ENCODE results near the gene NCOA3. TPM values are rescaled to one million over a fixed set of nuclear protein-coding genes. Genes with fewer than 3 reads are reported as not detected.

The NCOA3 gene
- polyA plus RNA-seq, 3 donors = 13.5 to 21.8 (median 21.3) TPM

GRCh38 chr20:47682916-47683315 is 181.2 kb downstream of the NCOA3 start:
- no peak overlapping the region for H3K27ac ChIP-seq (ENCODE audit: low read depth in 1 of 2, low read length in 2 of 2)
- Mint-ChIP-seq H3K9me3 (peaks cover 0 to 2% (median 0%) of the 10 kb centered on the region in 7 donors), H3K4me3 (no peak overlapping the region), H3K4me1 (no peaks in the 10 kb centered on the region), H3K27ac (no peak overlapping the region), H3K36me3 (peaks cover 95 to 99% of the 10 kb centered on the region in 2 donors), H3K27me3 (ENCODE audit: low read depth in 3 of 3) (peaks cover 0 to 4% (median 1%) of the 10 kb centered on the region in 3 donors)
- peaks cover 100% of the 10 kb centered on the region for H4K20me1 ChIP-seq (ENCODE audit: insufficient read depth, low read length)
- no peaks in the 10 kb centered on the region for H3K27me3 ChIP-seq (ENCODE audit: control insufficient read depth in 2 of 2, insufficient read depth in 2 of 2, low read length in 2 of 2)
- WGBS (ENCODE audit: insufficient coverage) = 97% methylated on average over 19 of the region's 19 CpGs
- intact Hi-C loops (cut with micrococcal nuclease) = no loop called here
- no peak for TF ChIP-seq CTCF (IDR thresholded peaks at IDR 0.05)
- H3K9me3 ChIP-seq (replicated peaks in 1 of 2; ENCODE audit: control insufficient read depth in 1 of 2, insufficient read depth in 1 of 2, low read length in 2 of 2) = no peaks in the 10 kb centered on the region
- H3K4me2 ChIP-seq (replicated peaks; ENCODE audit: extremely low read depth, low read length, poor library complexity, severe bottlenecking) = no peak overlapping the region
- H3K4me3 ChIP-seq (replicated peaks in 1 of 3; ENCODE audit: low read depth in 2 of 3, low read length in 3 of 3) = no peak overlapping the region
- peaks cover 82 to 100% of the 10 kb centered on the region in 2 donors for H3K36me3 ChIP-seq (replicated peaks in 1 of 2; ENCODE audit: control insufficient read depth in 1 of 2, insufficient read depth in 2 of 2, low read length in 2 of 2)
- H2AFZ ChIP-seq (ENCODE audit: insufficient read depth, low read depth, low read length, poor library complexity, severe bottlenecking) = no peak overlapping the region
- H3K9ac ChIP-seq (ENCODE audit: insufficient read depth, low read length, poor library complexity, severe bottlenecking) = no peak overlapping the region
- no peak for DNase-seq
- H3K4me1 ChIP-seq (ENCODE audit: control insufficient read depth in 1 of 2, insufficient read depth in 2 of 2, low read length in 2 of 2) = no peaks in the 10 kb centered on the region
- H3K79me2 ChIP-seq (ENCODE audit: insufficient read depth, low read length) = no peaks in the 10 kb centered on the region

GRCh38 chr20:47684306-47685080 is 182.8 kb downstream of the NCOA3 start:
- Mint-ChIP-seq H3K27me3 (ENCODE audit: low read depth in 3 of 3) (peaks cover 0 to 2% (median 1%) of the 10 kb centered on the region in 3 donors), H3K36me3 (peaks cover 97 to 99% of the 10 kb centered on the region in 2 donors), H3K9me3 (peaks cover 0 to 2% (median 0%) of the 10 kb centered on the region in 7 donors), H3K4me3 (no peak overlapping the region), H3K4me1 (no peaks in the 10 kb centered on the region), H3K27ac (no peak overlapping the region)
- intact Hi-C loops (cut with micrococcal nuclease) = no loop called here
- Histone ChIP-seq H3K4me2 (replicated peaks; ENCODE audit: extremely low read depth, low read length, poor library complexity, severe bottlenecking) (no peak overlapping the region), H3K4me3 (replicated peaks in 1 of 3; ENCODE audit: low read depth in 2 of 3, low read length in 3 of 3) (no peak overlapping the region), H3K27ac (ENCODE audit: low read depth in 1 of 2, low read length in 2 of 2) (no peak overlapping the region), H3K4me1 (ENCODE audit: control insufficient read depth in 1 of 2, insufficient read depth in 2 of 2, low read length in 2 of 2) (no peaks in the 10 kb centered on the region), H4K20me1 (ENCODE audit: insufficient read depth, low read length) (peaks cover 100% of the 10 kb centered on the region), H3K79me2 (ENCODE audit: insufficient read depth, low read length) (no peaks in the 10 kb centered on the region), H3K27me3 (ENCODE audit: control insufficient read depth in 2 of 2, insufficient read depth in 2 of 2, low read length in 2 of 2) (no peaks in the 10 kb centered on the region), H3K36me3 (replicated peaks in 1 of 2; ENCODE audit: control insufficient read depth in 1 of 2, insufficient read depth in 2 of 2, low read length in 2 of 2) (peaks cover 82 to 100% of the 10 kb centered on the region in 2 donors), H2AFZ (ENCODE audit: insufficient read depth, low read depth, low read length, poor library complexity, severe bottlenecking) (no peak overlapping the region), H3K9ac (ENCODE audit: insufficient read depth, low read length, poor library complexity, severe bottlenecking) (no peak overlapping the region), H3K9me3 (replicated peaks in 1 of 2; ENCODE audit: control insufficient read depth in 1 of 2, insufficient read depth in 1 of 2, low read length in 2 of 2) (no peaks in the 10 kb centered on the region)
- no peak for TF ChIP-seq CTCF (IDR thresholded peaks at IDR 0.05)
- 93% methylated on average over 23 of the region's 26 CpGs for WGBS (ENCODE audit: insufficient coverage)
- DNase-seq = no peak

All from CD14-positive monocyte (primary cell).